GM12878 (cell line): ENCODE measurements around the gene PTGES2. TPM values are rescaled to one million over a fixed set of nuclear protein-coding genes. Genes with fewer than 3 reads are reported as not detected.

Experiments used
- ATAC-seq: fragments of 200-7000 bp; cut with Tn5 transposase; 3 replicates; pipeline ENCODE4 v1.9.1; 2020; ENCODE audit warnings: mild to moderate bottlenecking, moderate library complexity
- BruUV-seq: library from RNA; stranded (reverse); fragments of 400-500 nt; replicated peaks from 2 replicates; lab custom pipeline; 2021; lab: Mats Ljungman, UMichigan
- CTCF ChIA-PET: fragments of 300-600 bp; sonication (Branson Sonifier 250); formaldehyde crosslinking; extraction: SDS; loops from one replicate; lab custom pipeline; 2021; ENCODE audit warnings: inconsistent platforms; lab: Yijun Ruan, JAX
- POLR2A ChIA-PET: fragments of 350-600 bp; formaldehyde crosslinking; extraction: SDS; loops from one replicate; lab custom pipeline; 2021; ENCODE audit warnings: inconsistent platforms; lab: Charles Lee
- RAD21 ChIA-PET: fragments of 300-600 bp; sonication (Branson Sonifier 250); formaldehyde crosslinking; loops from one replicate; lab custom pipeline; 2023; ENCODE audit warnings: antibody characterized with exemption; ENCODE audit not compliant: unreplicated experiment; lab: Charles Lee
- SMC1A ChIA-PET: fragments of 300-600 bp; sonication (Branson Sonifier 250); formaldehyde crosslinking; loops from one replicate; lab custom pipeline; 2023; ENCODE audit not compliant: unreplicated experiment, uncharacterized antibody; lab: Charles Lee
- DNase-seq: peaks from one replicate; pipeline ENCODE4 v3.0.0-alpha.2; 2011; ENCODE audit warnings: low read depth, low spot score
- FAIRE-seq: peaks from 3 replicates; lab custom pipeline; 2011; peaks lifted over from hg19 to GRCh38; lab: Jason Lieb, UNC
- H2AFZ ChIP-seq: 2 replicates; pipeline ENCODE4 v1.6.0; 2011; ENCODE audit warnings: low read depth, low read length, control low read depth; ENCODE audit not compliant: control insufficient read depth
- H3K27ac ChIP-seq: 2 replicates; pipeline ENCODE4 v1.5.1; 2011; ENCODE audit warnings: control low read depth; ENCODE audit not compliant: control insufficient read depth, insufficient read depth
- H3K27me3 ChIP-seq, 2 experiments: replicated peaks in 1 of 2; 2 replicates each; pipeline versions ENCODE4 v1.6.0 to v1.6.1; 2011; ENCODE audit warnings: low read length in 1 of 2; ENCODE audit not compliant: control insufficient read depth in 2 of 2, insufficient read depth in 2 of 2
- H3K36me3 ChIP-seq, 2 experiments: 2 replicates each; pipeline ENCODE4 v1.5.1; 2011; ENCODE audit warnings: low read length in 1 of 2; ENCODE audit not compliant: control insufficient read depth in 2 of 2, insufficient read depth in 2 of 2
- H3K4me1 ChIP-seq: 2 replicates; pipeline ENCODE4 v1.6.1; 2011; ENCODE audit warnings: mild to moderate bottlenecking, low read length, moderate library complexity, mixed read lengths; ENCODE audit not compliant: control insufficient read depth, insufficient read depth
- H3K4me2 ChIP-seq: 2 replicates; pipeline ENCODE4 v1.6.0; 2011; ENCODE audit warnings: control low read depth; ENCODE audit not compliant: control insufficient read depth, insufficient read depth
- H3K4me3 ChIP-seq: fragments of 200-600 bp; sonication (generic); 2 replicates; pipeline ENCODE4 v1.5.1; 2016
- H3K79me2 ChIP-seq: 2 replicates; pipeline ENCODE4 v1.6.0; 2011; ENCODE audit warnings: low read length; ENCODE audit not compliant: control insufficient read depth, insufficient read depth
- H3K9ac ChIP-seq: 2 replicates; pipeline ENCODE4 v1.8.0; 2011; ENCODE audit warnings: low read length, control low read depth, mixed read lengths; ENCODE audit not compliant: control insufficient read depth, insufficient read depth
- H3K9me3 ChIP-seq: replicated peaks from 3 replicates; pipeline ENCODE4 v1.5.1; 2011; ENCODE audit warnings: mild to moderate bottlenecking, low read length; ENCODE audit not compliant: control insufficient read depth, insufficient read depth
- H4K20me1 ChIP-seq: 2 replicates; pipeline ENCODE4 v1.6.0; 2011; ENCODE audit not compliant: control insufficient read depth, insufficient read depth
- CHD1 ChIP-seq: IDR thresholded peaks from 2 replicates; pipeline ENCODE4 v1.6.1; 2012; ENCODE audit warnings: low read depth, low read length, improper control_type of control experiment
- ETV6 ChIP-seq, 2 experiments: fragments of 450-650 bp in 1 of 2; IDR thresholded peaks in 1 of 2; conservative IDR thresholded peaks in 1 of 2; 2 replicates each; pipeline ENCODE4 v1.6.1; 2014; ENCODE audit warnings: antibody characterized with exemption in 1 of 2, borderline replicate concordance in 1 of 2, low read depth in 1 of 2, mild to moderate bottlenecking in 1 of 2, moderate library complexity in 1 of 2
- EZH2 ChIP-seq: IDR thresholded peaks from 2 replicates; pipeline ENCODE4 v1.6.1; 2012; ENCODE audit warnings: low read depth, mild to moderate bottlenecking, control low read depth, inconsistent platforms, low read length, borderline replicate concordance; ENCODE audit not compliant: control insufficient read depth
- HCFC1 ChIP-seq: fragments of 150-350 bp; IDR thresholded peaks from 2 replicates; pipeline ENCODE4 v1.6.1; 2014; ENCODE audit warnings: low read length
- NFYA ChIP-seq: IDR thresholded peaks from 2 replicates; pipeline ENCODE4 v1.6.1; 2011; ENCODE audit warnings: low read depth, mild to moderate bottlenecking, low read length, improper control_type of control experiment, borderline replicate concordance
- POLR2A ChIP-seq: IDR thresholded peaks from 2 replicates; pipeline ENCODE4 v1.6.1; 2011; ENCODE audit warnings: low read depth, mild to moderate bottlenecking, low read length
- SIN3A ChIP-seq: IDR thresholded peaks from 2 replicates; pipeline ENCODE4 v1.6.1; 2012; ENCODE audit warnings: low read depth, low read length, improper control_type of control experiment
- TAF1 ChIP-seq: IDR thresholded peaks from 2 replicates; pipeline ENCODE4 v1.6.1; 2011; ENCODE audit warnings: mild to moderate bottlenecking, low read depth, low read length, borderline replicate concordance
- WGBS: methylation state at CpG from one replicate; pipeline ENCODE4 v1.1.6; 2016; ENCODE audit warnings: low lambda C conversion rate; ENCODE audit not compliant: insufficient replicate concordance, insufficient coverage; ENCODE audit errors: missing lambda C conversion rate; 5-methylcytosine and 5-hydroxymethylcytosine counted together
- in situ Hi-C: fragments of 300-500 bp; cut with MboI; formaldehyde crosslinking; loops from 9 replicates; pipeline ENCODE4 v1.14.3; 2018; ENCODE audit warnings: mixed read lengths
- intact Hi-C: fragments of 100-400 bp; cut with micrococcal nuclease; formaldehyde crosslinking; loops from one replicate; pipeline ENCODE4 v1.14.2; 2022; ENCODE audit not compliant: unreplicated experiment
- polyA plus RNA-seq, 11 experiments: library from polyadenylated mRNA; depleted of rRNA in 4 of 11; unstranded in 6 of 11; stranded (reverse) in 5 of 11; fragments of >200 nt; fragmentation: Nextera tagmentation in 4 of 11; fragmentation: Illumina TruSeq in 1 of 11; extraction: Ambion mirVana in 4 of 11; extraction: Trizol in 1 of 11; gene quantifications; 1 replicate in 1 of 11; 2 replicates in 10 of 11; pipeline versions ENCODE4 v1.2.1 to v1.2.3, GENCODE V29; 2011 to 2016; ENCODE audit warnings: inconsistent platforms in 2 of 11, missing spikeins in 2 of 11, low read depth in 1 of 11
- total RNA-seq, 4 experiments: library from RNA; depleted of rRNA in 3 of 4; stranded (reverse); fragments of >200 nt in 3 of 4; fragmentation: Illumina TruSeq in 1 of 4; extraction: Trizol in 1 of 4; gene quantifications; 2 replicates each; pipeline versions ENCODE4 v1.2.1 to v1.2.3, GENCODE V29; 2013 to 2021
- TF ChIP-seq, protein P1 (sequence below): IDR thresholded peaks from 2 replicates; pipeline ENCODE4 v1.6.1; 2012; ENCODE audit warnings: low read depth, low read length, improper control_type of control experiment
- TF ChIP-seq, protein P2 (sequence below): fragments of 450-650 bp; conservative IDR thresholded peaks from 2 replicates; pipeline ENCODE4 v1.6.1; 2017; ENCODE audit warnings: mild to moderate bottlenecking, moderate library complexity

PTGES2 gene
- total and polyA plus RNA-seq, 10 of the 15 experiments (the other 5 are each of a cell fraction or from before 2014, with no cell fraction given), result 2.1 to 141 (median 99.1) TPM

- TF ChIP-seq ETV6 (conservative IDR thresholded peaks at IDR 0.05 in 1 of 2, IDR thresholded peaks at IDR 0.05 in 1 of 2; ENCODE audit: borderline replicate concordance in 1 of 2, low read depth in 1 of 2) (no peak), CHD1 (no peak), NFYA (no peak)
- TF ChIP-seq, protein P1, sequence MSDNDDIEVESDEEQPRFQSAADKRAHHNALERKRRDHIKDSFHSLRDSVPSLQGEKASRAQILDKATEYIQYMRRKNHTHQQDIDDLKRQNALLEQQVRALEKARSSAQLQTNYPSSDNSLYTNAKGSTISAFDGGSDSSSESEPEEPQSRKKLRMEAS, result no peak
Observed at GRCh38 chr9:128106940-128107467, 20.5 kb downstream of the PTGES2 start (continued).

GRCh38 chr9:128106181-128106939 is 21.2 kb downstream of the PTGES2 start:
- Histone ChIP-seq H3K79me2 (no peaks in the 10 kb centered on the region), H3K9ac (no peak overlapping the region), H2AFZ (no peak overlapping the region), H3K27me3 (no peaks in the 10 kb centered on the region), H3K36me3 (peaks cover 14 to 51% of the 10 kb centered on the region in 2 experiments), H3K9me3 (no peaks in the 10 kb centered on the region), H3K27ac (no peak overlapping the region), H3K4me2 (no peak overlapping the region), H4K20me1 (no peaks in the 10 kb centered on the region), H3K4me3 (no peak overlapping the region), H3K4me1 (no peaks in the 10 kb centered on the region)
- DNase-seq, result no peak
- FAIRE-seq, result no peak
- ChIA-PET SMC1A (interaction anchor here (1.1 kb wide), 1 partner anchor 208 kb away, joined by 4 read pairs; no protein-coding TSS in a partner anchor), RAD21 (no interaction called here), CTCF (no interaction called here), POLR2A (no interaction called here)
- intact Hi-C loops (no loop called here), in situ Hi-C loops (no loop called here)
- ATAC-seq, result no peak
- WGBS, result 97% methylated on average over 21 of the region's 23 CpGs
- BruUV-seq, result no TSS peak
- TF ChIP-seq SIN3A (no peak), TAF1 (no peak), NFYA (no peak), POLR2A (peak; percentile 22; the same call in 1 of the 2 replicates), HCFC1 (no peak), EZH2 (no peak)
- TF ChIP-seq, protein P2, sequence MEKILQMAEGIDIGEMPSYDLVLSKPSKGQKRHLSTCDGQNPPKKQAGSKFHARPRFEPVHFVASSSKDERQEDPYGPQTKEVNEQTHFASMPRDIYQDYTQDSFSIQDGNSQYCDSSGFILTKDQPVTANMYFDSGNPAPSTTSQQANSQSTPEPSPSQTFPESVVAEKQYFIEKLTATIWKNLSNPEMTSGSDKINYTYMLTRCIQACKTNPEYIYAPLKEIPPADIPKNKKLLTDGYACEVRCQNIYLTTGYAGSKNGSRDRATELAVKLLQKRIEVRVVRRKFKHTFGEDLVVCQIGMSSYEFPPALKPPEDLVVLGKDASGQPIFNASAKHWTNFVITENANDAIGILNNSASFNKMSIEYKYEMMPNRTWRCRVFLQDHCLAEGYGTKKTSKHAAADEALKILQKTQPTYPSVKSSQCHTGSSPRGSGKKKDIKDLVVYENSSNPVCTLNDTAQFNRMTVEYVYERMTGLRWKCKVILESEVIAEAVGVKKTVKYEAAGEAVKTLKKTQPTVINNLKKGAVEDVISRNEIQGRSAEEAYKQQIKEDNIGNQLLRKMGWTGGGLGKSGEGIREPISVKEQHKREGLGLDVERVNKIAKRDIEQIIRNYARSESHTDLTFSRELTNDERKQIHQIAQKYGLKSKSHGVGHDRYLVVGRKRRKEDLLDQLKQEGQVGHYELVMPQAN, result no peak
